GM18907 (cell line): Measurements from ENCODE around the gene CHRNA7.

ENCODE experiments used
- ATAC-seq: cut with Tn5 transposase; IDR thresholded peaks from one replicate; pipeline ENCODE4 v1.9.1; 2021; ENCODE audit warnings: mild to moderate bottlenecking, moderate library complexity; ENCODE audit not compliant: unreplicated experiment

The CHRNA7 gene

GRCh38 chr15:32029862-32030781, at the start of gene CHRNA7:
CHRNA7 (plus strand) TSS chr15:32030515; CDS start chr15:32030595, 80 bp downstream.
- peak; percentile 82 for ATAC-seq

- ATAC-seq: no peak
Observed at GRCh38 chr15:31985607-31986006, 44.7 kb upstream of the CHRNA7 start.

- no peak for ATAC-seq
Observed at GRCh38 chr15:31993062-31993461, 37.3 kb upstream of the CHRNA7 start.

- ATAC-seq: no peak
Observed at GRCh38 chr15:31997711-31998110, 32.6 kb upstream of the CHRNA7 start.

GRCh38 chr15:32003558-32003957, 26.8 kb upstream of the CHRNA7 start:
- ATAC-seq: no peak

GRCh38 chr15:32004249-32004648, 26.1 kb upstream of the CHRNA7 start:
- ATAC-seq: no peak

GRCh38 chr15:32007355-32007960, 22.9 kb upstream of the CHRNA7 start:
- no peak for ATAC-seq

- no peak for ATAC-seq
Observed at GRCh38 chr15:32014953-32015352, 15.4 kb upstream of the CHRNA7 start.

- ATAC-seq: no peak
Observed at GRCh38 chr15:32020156-32020555, 10.2 kb upstream of the CHRNA7 start.

GRCh38 chr15:32028921-32029320, 1.4 kb upstream of the CHRNA7 start:
- ATAC-seq: no peak

GRCh38 chr15:32029409-32029861, 880 bp upstream of the CHRNA7 start:
- no peak for ATAC-seq

GRCh38 chr15:32030795-32031194, 480 bp downstream of the CHRNA7 start:
- peak; percentile 10 for ATAC-seq

GRCh38 chr15:32033186-32033890, 3.0 kb downstream of the CHRNA7 start:
- no peak for ATAC-seq

GRCh38 chr15:32034106-32034505, 3.8 kb downstream of the CHRNA7 start:
- no peak for ATAC-seq

GRCh38 chr15:32035285-32035684, 5.0 kb downstream of the CHRNA7 start:
- ATAC-seq: no peak

GRCh38 chr15:32036971-32037370, 6.7 kb downstream of the CHRNA7 start:
- ATAC-seq: no peak

- ATAC-seq: no peak
Observed at GRCh38 chr15:32041294-32041693, 11.0 kb downstream of the CHRNA7 start.

GRCh38 chr15:32042269-32042972, 12.1 kb downstream of the CHRNA7 start:
- ATAC-seq: no peak

- ATAC-seq: no peak
Observed at GRCh38 chr15:32053719-32054118, 23.4 kb downstream of the CHRNA7 start.

GRCh38 chr15:32057876-32058425, 27.6 kb downstream of the CHRNA7 start:
- no peak for ATAC-seq

GRCh38 chr15:32060706-32061105, 30.4 kb downstream of the CHRNA7 start:
- ATAC-seq: no peak
